Fibroblast of lung (primary cell): Measurements from ENCODE around the gene OR2AG2.

Experiments used
- EZH2 ChIP-seq: IDR thresholded peaks from 2 replicates; pipeline ENCODE4 v1.5.1; 2012; ENCODE audit warnings: low read length, control low read depth, mild to moderate bottlenecking; ENCODE audit errors: missing control alignments
- TF ChIP-seq, protein P1 (sequence below), 2 donors: IDR thresholded peaks in 1 of 2; conservative IDR thresholded peaks in 1 of 2; 1 replicate in 1 of 2; 2 replicates in 1 of 2; pipeline ENCODE4 v1.5.1; 2011 to 2012; ENCODE audit warnings: low read length in 2 of 2, control low read depth in 1 of 2, inconsistent platforms in 1 of 2, low read depth in 1 of 2, mild to moderate bottlenecking in 1 of 2

DNA sequence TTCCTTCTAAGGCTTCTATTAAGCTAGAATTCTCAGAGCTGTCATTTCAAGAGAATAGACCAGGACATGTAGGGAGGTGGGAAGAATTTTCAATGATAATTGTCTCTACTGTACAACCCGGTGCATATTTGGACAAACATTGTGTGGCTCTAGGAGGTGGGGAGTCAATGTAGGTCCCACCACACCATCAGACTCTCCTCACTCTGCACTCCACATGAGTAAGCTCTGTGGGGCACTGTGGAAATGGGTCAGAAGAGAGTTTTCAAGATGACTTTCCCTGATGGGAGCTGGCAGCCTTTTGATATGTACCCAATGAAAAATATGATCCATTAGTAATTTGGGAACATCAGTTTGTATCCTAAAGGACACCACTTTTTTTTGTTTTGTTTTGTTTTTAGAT lies 33.2 kb downstream of the OR2AG2 start:
- TF ChIP-seq, protein P1, sequence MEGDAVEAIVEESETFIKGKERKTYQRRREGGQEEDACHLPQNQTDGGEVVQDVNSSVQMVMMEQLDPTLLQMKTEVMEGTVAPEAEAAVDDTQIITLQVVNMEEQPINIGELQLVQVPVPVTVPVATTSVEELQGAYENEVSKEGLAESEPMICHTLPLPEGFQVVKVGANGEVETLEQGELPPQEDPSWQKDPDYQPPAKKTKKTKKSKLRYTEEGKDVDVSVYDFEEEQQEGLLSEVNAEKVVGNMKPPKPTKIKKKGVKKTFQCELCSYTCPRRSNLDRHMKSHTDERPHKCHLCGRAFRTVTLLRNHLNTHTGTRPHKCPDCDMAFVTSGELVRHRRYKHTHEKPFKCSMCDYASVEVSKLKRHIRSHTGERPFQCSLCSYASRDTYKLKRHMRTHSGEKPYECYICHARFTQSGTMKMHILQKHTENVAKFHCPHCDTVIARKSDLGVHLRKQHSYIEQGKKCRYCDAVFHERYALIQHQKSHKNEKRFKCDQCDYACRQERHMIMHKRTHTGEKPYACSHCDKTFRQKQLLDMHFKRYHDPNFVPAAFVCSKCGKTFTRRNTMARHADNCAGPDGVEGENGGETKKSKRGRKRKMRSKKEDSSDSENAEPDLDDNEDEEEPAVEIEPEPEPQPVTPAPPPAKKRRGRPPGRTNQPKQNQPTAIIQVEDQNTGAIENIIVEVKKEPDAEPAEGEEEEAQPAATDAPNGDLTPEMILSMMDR (conservative IDR thresholded peaks at IDR 0.05 in 1 of 2, IDR thresholded peaks at IDR 0.05 in 1 of 2; ENCODE audit: low read depth in 1 of 2, low read length in 2 of 2): no peak
- no peak for TF ChIP-seq EZH2
